Mucosa of descending colon (tissue), 3 donors: ENCODE data around the gene USP4. TPM values are rescaled to one million over a fixed set of nuclear protein-coding genes. Genes with fewer than 3 reads are reported as not detected.

Experiments used
- ATAC-seq: fragments of 200-7000 bp; cut with Tn5 transposase; one replicate; pipeline ENCODE4 v1.9.1; 2020; ENCODE audit warnings: mild to moderate bottlenecking, moderate library complexity
- DNase-seq, 3 donors: peaks; one replicate each; pipeline ENCODE4 v3.0.0-alpha.2; 2020
- H3K36me3 ChIP-seq: fragments of 200-600 bp; one replicate; pipeline ENCODE4 v1.8.0; 2021; ENCODE audit warnings: low read depth, mild to moderate bottlenecking
- H3K4me1 ChIP-seq: fragments of 200-600 bp; one replicate; pipeline ENCODE4 v1.8.0; 2021; ENCODE audit warnings: low read depth, mild to moderate bottlenecking
- H3K4me3 ChIP-seq: fragments of 200-600 bp; one replicate; pipeline ENCODE4 v1.8.0; 2021; ENCODE audit warnings: mild to moderate bottlenecking
- H3K9me3 ChIP-seq: fragments of 200-600 bp; one replicate; pipeline ENCODE4 v1.8.0; 2021; ENCODE audit warnings: mild to moderate bottlenecking
- intact Hi-C, 2 donors: fragments of 100-400 bp; cut with DNase I in 1 of 2; cut with micrococcal nuclease in 1 of 2; formaldehyde crosslinking; loops; one replicate each; pipeline versions ENCODE4 v1.11.0 to v1.11.1; 2022; cut with DNase I, micrococcal nuclease
- total RNA-seq, 3 donors: library from RNA; stranded (reverse); fragmentation: NEBNext Ultra II Directional in 2 of 3; extraction: Animal tissue kit (Norgen Biotek cat#: 25700) in 2 of 3; gene quantifications; one replicate each; pipeline versions ENCODE4 v1.2.1 to v1.2.4, GENCODE V29; 2021 to 2023
- TF ChIP-seq, protein P1 (sequence below): fragments of 200-600 bp; IDR thresholded peaks from one replicate; pipeline ENCODE4 v1.8.0; 2022; ENCODE audit warnings: antibody characterized with exemption, mild to moderate bottlenecking
- donor health status: DM: no; HTN: no; CAD: no; lungs with moderate emphysema.
- donor health status: DM: no; HTN: no; CAD: no.
- donor health status: DM: no; HTN: yes; CAD: no.

The USP4 gene
- total RNA-seq, 3 donors from 2014 or later, result 46.4 to 60.5 (median 58.9) TPM

DNA sequence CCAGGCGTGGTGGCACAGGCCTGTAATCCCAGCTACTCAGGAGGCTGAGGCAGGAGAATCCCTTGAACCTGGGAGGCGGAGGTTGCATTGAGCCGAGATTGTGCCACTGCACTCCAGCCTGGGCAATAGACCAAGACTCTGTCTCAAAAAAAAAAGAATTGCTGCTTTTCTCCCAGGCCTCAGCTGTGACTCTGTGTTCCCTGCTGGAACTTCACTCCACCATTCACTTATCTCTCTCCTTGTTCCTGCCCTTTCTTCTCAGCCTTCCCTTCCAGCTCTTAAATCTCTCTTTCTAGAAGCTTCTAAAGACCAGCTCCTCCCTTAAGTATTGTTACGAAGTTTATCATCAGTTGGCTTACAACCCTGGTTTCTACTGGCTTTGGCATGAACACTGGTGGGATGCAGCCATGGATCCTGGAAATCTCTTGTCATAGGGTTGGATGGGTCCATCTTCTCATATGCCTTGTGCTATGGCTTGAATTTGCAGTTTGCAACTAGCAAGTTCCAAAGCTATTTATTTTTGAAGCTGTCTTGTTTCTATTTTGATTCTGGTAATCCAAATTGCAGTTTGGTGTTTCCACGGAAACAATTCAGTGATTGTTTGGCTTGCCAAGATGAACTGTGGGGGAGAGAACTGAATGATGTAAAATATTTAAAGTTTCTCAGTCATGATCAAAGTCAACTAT lies 73.3 kb downstream of the USP4 start:
- no peak for DNase-seq
- ATAC-seq, result no peak
- intact Hi-C loops, result no loop called here

DNA sequence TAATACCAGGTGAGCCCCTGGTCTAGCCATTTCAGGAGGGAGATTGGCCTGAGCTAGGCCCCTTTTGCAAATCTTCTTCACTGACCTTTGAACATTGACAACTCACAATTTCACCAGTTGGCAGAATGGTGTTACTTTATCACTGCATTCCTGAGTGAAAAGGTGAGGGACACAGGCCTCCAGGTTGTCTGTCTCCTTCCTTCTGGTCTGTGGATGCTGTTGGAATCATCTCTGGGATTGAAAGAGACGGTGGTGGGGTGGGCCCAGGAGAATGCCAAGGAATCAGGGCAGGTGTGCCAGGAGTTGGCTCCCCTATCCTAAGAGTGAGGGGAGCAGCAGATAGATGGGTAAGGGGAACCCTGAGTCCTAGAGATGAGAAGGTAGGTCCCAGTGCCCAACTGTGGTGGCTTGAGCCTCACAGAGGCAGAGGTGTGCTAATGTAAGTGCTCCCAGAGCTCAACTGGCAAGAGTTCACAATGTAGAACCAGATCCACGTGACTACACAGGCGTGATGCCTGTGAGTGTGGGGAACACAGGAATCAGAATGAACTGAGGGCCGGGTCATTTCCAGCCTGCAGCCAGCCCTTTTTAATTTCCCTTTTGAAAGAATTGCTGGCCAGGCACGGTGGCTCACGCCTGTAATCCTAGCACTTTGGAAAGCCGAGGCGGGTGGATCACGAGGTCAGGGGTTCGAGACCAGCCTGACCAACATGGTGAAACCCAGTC lies 74.0 kb downstream of the USP4 start:
- Histone ChIP-seq H3K9me3 (no peaks in the 10 kb centered on the region), H3K4me3 (no peak overlapping the region), H3K36me3 (no peaks in the 10 kb centered on the region), H3K4me1 (no peaks in the 10 kb centered on the region)
- TF ChIP-seq, protein P1, sequence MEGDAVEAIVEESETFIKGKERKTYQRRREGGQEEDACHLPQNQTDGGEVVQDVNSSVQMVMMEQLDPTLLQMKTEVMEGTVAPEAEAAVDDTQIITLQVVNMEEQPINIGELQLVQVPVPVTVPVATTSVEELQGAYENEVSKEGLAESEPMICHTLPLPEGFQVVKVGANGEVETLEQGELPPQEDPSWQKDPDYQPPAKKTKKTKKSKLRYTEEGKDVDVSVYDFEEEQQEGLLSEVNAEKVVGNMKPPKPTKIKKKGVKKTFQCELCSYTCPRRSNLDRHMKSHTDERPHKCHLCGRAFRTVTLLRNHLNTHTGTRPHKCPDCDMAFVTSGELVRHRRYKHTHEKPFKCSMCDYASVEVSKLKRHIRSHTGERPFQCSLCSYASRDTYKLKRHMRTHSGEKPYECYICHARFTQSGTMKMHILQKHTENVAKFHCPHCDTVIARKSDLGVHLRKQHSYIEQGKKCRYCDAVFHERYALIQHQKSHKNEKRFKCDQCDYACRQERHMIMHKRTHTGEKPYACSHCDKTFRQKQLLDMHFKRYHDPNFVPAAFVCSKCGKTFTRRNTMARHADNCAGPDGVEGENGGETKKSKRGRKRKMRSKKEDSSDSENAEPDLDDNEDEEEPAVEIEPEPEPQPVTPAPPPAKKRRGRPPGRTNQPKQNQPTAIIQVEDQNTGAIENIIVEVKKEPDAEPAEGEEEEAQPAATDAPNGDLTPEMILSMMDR, result no peak
- DNase-seq (no peak), ATAC-seq (no peak)
- intact Hi-C loops, result no loop called here

More for the DNA sequence above, 73.3 kb downstream of the USP4 start:
- Histone ChIP-seq H3K36me3 (no peaks in the 10 kb centered on the region), H3K4me3 (no peak overlapping the region), H3K9me3 (no peaks in the 10 kb centered on the region), H3K4me1 (no peaks in the 10 kb centered on the region)
- TF ChIP-seq, protein P1, result no peak

DNA sequence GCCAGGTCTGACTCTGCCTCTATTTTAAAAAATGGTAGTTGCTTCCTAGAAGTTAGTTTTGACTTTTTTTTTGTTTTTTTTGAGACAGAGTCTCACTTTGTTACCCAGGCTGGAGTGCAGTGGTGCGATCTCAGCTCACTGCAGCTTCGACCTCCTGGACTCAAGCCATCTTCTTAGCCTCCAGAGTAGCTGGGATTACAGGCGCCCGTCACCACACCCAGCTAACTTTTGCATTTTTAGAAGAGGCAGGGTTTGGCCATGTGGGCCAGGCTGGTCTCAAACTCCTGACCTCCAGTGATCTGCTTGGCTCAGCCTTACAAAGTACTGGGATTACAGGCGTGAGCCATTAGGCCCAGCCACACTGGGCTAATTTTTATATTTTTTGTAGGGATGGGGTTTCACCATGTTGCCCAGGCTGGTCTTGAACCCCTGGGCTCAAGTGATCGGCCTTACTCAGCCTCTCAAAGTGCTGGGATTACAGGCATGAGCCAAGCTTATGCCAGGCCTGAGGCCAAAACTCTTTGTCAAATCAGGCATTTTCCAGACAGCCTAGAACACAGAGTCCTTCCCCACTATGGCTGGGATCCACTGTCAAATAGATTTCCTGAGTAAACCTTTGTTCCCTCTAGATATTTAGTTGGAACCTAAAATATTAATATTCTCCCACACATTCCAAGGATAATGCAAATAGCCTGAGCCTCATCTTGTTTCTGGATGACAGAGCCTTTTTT lies 76.5 kb downstream of the USP4 start:
- H3K9me3 ChIP-seq, result no peaks in the 10 kb centered on the region
- H3K36me3 ChIP-seq, result no peaks in the 10 kb centered on the region
- ATAC-seq, result no peak
- no peak overlapping the region for H3K4me3 ChIP-seq
- TF ChIP-seq, protein P1, result no peak
- intact Hi-C loops, result no loop called here
- no peak for DNase-seq
- H3K4me1 ChIP-seq, result no peaks in the 10 kb centered on the region

DNA sequence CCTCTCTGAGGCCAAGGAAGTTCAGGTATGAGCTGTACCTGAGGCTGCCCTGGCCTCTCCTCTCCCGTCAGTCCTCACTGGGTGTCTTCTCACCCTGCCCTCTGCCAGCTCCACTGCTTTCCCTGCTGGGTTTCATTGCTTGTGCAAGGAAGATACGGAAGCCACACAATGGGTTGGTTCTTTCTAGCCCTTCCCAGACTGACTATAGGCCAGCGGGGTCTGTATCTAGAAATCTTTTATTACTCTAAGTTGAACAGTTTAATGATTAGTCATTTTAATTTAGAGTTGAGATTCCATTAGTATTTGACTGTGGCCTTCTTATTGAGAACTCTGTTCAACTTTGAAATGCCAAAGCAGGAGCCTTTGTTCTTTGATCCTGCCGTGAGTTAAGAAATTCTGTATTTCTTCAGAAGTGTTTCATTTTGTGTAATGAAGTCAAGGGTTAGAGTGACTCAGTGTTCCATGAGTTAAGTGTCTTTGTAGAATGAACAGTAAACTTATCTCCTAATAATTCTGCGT lies 79.0 kb downstream of the USP4 start:
- DNase-seq (no peak), ATAC-seq (no peak)
- TF ChIP-seq, protein P1, result no peak
- H3K4me3 ChIP-seq, result no peak overlapping the region
- no peaks in the 10 kb centered on the region for H3K4me1 ChIP-seq
- intact Hi-C loops, result no loop called here
- H3K36me3 ChIP-seq, result no peaks in the 10 kb centered on the region
- no peaks in the 10 kb centered on the region for H3K9me3 ChIP-seq

DNA sequence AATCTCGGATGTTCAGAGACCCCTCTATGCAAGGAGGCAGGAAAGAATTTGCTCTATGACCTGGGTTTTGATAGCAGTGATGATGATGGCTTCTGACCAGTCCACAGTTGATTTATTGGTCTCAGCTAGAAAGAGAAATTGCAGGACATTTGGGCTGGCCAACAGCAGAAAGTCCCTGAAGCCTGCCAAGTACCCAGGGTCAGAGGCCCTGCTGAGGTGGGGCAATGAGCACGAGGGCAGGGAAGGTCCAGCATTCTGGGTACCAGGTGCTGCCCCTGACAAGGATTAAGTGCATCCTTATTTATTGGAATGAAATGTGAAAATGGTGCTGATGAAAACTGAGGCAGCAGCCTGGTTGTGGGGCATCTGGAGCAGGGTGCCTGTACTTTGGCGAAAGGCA lies 82.7 kb downstream of the USP4 start:
- intact Hi-C loops, result no loop called here
- Histone ChIP-seq H3K36me3 (no peaks in the 10 kb centered on the region), H3K4me3 (no peak overlapping the region), H3K4me1 (no peaks in the 10 kb centered on the region), H3K9me3 (no peaks in the 10 kb centered on the region)
- DNase-seq (no peak), ATAC-seq (no peak)
- TF ChIP-seq, protein P1, result no peak
